ENCODE data around the gene WFDC11.

Gene WFDC11

GRCh38 chr20:45621593-45621992, 48.4 kb downstream of the WFDC11 start:
- DNase-seq, result no peak

GRCh38 chr20:45617591-45617990, 52.4 kb downstream of the WFDC11 start:
- DNase-seq, result no peak

- DNase-seq, result no peak
These were observed 57.7 kb downstream of the WFDC11 start for GRCh38 chr20:45612314-45612713.

DNA sequence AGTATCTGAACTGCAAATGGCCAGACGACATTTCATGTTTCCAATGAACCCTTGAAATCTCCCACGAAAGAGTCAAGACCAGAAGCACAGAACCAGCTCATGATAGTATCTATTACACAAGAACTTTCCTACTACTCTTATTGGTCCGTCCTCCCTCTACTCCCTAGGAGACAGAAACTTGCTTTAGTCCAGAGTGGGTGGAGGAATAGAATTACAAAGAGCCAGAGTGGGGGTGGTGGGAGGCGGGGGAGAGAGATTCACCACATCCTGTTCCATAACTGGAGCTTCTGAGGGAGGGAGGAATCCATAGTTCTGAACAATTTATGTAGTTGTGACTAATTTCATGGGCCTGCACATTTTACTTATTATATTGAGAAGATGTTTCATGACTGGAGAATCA, 59.0 kb downstream of the WFDC11 start:
- peak; percentile 23 for DNase-seq

DNA sequence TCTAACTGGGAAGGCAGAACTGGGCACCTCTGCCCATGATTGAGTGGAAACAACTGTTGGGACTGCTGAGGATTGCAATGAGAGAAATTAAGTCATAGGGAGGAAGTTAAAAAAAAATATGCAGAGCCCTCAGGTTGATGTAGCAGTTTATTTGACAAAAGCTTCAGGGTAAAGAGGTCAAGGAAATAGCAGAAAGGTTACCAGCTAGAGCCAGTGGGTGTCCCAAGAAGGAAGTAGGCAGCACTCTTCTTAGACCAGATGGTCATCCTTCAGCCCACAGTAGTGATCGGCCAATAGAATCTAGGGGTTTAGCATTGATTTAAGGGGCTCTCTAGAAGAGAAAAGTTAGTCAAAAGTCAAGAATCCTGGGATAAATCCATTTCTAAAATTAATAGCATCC, 62.2 kb downstream of the WFDC11 start:
- DNase-seq, result no peak
